ENCODE results near the gene WTAP.

WTAP gene

DNA sequence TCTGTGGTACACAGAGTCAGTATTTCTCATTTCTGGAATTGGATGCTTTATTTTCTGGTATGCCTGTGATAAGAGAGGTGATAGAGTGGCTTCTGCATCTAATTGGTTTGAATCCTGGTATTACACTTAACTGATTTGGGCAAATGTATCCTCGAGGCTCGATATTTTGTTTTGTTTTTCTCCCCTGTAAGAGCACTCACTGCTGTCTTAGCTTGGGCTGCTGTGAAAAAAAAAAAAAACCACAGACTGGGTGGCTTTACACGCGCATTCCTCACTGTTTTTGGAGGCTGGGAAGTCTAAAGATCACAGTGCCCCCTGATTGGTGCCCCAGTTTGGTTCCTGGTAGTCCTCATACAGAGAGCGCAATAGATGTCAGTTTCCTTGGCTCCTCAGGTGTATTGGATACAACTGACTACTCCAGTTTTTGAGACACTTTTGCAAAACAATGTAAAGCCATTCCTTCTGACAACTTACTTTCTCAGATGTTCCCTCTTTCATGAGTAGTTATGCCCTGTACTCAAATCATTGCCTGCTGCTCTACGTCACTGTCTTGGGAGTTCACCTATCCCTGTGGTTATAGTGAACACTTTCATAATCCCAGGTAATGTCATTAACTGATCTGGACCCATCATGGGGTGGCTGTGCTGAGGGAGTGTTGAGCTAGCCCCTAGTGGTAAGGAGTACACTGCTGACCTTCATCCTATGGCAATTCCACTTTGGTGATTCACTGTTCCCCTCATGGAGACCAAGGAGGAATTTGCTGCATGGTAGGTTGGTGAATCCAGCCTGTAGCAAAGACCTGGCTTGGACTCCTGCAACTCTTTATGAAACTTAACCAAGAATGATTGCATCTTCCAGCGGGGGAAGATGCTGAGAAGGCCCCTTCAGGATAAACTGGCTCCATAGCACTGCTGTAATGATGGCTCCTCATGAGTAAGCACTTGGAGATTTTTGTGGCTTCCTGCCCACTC, 31.0 kb downstream of the WTAP start:
- DNase-seq (ENCODE audit: low spot score): no peak
- H3K4me3 ChIP-seq: no peak overlapping the region

GRCh38 chr6:159759645-159760044, 32.3 kb downstream of the WTAP start:
- H3K4me3 ChIP-seq: no peak overlapping the region
- no peak overlapping the region for H3K27ac ChIP-seq
- TF ChIP-seq, protein P1, sequence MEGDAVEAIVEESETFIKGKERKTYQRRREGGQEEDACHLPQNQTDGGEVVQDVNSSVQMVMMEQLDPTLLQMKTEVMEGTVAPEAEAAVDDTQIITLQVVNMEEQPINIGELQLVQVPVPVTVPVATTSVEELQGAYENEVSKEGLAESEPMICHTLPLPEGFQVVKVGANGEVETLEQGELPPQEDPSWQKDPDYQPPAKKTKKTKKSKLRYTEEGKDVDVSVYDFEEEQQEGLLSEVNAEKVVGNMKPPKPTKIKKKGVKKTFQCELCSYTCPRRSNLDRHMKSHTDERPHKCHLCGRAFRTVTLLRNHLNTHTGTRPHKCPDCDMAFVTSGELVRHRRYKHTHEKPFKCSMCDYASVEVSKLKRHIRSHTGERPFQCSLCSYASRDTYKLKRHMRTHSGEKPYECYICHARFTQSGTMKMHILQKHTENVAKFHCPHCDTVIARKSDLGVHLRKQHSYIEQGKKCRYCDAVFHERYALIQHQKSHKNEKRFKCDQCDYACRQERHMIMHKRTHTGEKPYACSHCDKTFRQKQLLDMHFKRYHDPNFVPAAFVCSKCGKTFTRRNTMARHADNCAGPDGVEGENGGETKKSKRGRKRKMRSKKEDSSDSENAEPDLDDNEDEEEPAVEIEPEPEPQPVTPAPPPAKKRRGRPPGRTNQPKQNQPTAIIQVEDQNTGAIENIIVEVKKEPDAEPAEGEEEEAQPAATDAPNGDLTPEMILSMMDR (IDR thresholded peaks at IDR 0.05): no peak
- DNase-seq (ENCODE audit: low spot score): no peak

More for the DNA sequence above, 31.0 kb downstream of the WTAP start:
- H3K27ac ChIP-seq: no peak overlapping the region
- TF ChIP-seq, protein P1 (IDR thresholded peaks at IDR 0.05): no peak

GRCh38 chr6:159760602-159761057, 33.3 kb downstream of the WTAP start:
- H3K4me3 ChIP-seq: no peak overlapping the region
- no peak for DNase-seq (ENCODE audit: low spot score)
- H3K27ac ChIP-seq: peak overlapping the region; percentile 21 to 93
- TF ChIP-seq, protein P1 (IDR thresholded peaks at IDR 0.05): no peak

GRCh38 chr6:159761129-159761872, 34.0 kb downstream of the WTAP start:
- DNase-seq (ENCODE audit: low spot score): peak; percentile 77
- peak overlapping the region; percentile 74 for H3K4me3 ChIP-seq
- peak overlapping the region; percentile 93 to 94 for H3K27ac ChIP-seq
- TF ChIP-seq, protein P1 (IDR thresholded peaks at IDR 0.05): no peak

DNA sequence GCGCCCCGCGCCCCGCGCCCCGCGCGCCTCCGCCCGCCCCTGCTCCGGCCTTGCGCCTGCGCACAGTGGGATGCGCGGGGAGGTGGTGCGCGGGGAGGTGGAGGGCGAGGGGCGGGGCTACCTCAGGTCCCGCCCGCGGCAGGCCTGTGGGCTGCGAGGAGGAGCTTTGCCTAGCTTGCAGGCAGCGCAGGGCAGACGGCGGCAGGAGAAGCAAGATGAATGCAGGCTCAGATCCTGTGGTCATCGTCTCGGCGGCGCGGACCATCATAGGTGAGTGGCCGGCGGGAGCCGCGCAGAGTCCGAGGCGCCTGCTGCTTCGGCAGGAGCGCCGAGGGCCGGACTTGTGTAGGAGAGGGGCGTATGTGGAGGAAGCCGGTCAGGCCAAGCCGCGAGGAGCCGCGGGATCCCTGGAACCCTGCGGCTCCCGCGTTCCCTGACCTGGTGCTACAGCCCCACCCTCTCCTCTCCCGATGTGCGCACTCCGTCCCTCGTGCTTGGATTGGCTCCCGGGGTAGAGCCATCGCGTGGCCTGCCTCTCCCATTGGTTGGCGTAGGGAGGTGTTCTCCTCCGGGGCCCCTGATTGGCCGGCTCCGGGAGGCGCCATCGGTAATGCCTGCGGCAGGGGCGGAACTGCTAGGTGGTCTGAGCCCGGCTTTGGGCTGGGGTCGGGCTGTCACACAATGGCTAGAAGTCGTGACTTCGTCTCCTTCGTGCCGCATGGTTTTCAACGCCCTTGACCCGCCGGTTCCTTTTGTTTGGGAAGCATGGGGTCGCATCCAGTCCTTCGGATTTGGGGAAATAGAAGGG, 34.8 kb downstream of the WTAP start, which contains the start of gene ACAT2:
TSS of gene ACAT2 (plus strand) at position 173 of the 808 bp plus-strand sequence. CDS start at position 216, 43 bp downstream.
- TF ChIP-seq, protein P1 (IDR thresholded peaks at IDR 0.05): no peak
- DNase-seq (ENCODE audit: low spot score): peak; percentile 98
- H3K4me3 ChIP-seq: peak within 1 kb of the TSS; percentile 74
- H3K27ac ChIP-seq: peak within 1 kb of the TSS; percentile 93 to 94

DNA sequence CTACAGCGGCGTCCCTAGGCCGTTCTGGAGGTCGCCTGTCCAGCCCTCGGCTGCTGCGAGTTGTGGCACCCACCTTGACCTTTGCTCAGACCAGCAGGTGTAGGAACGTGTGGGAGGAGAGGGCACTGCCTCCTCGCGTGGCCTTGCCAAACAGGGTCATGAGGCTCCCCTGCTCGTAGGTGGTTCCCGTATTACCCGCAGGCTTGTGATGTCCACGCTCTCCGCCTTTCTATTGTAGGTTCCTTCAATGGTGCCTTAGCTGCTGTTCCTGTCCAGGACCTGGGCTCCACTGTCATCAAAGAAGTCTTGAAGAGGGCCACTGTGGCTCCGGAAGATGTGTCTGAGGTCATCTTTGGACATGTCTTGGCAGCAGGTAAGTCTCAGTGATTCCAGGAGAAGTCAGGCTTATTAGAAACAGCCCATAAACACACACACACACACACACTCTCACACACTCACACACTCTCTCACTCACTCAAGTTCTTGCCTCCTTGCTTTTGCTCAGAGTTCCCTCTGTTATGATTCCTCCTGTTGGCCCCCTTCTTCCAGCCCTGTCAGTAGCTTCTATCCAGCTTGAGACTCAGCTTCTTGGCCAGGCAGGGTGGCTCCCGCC, 35.5 kb downstream of the WTAP start:
- DNase-seq (ENCODE audit: low spot score): no peak
- peak overlapping the region; percentile 74 for H3K4me3 ChIP-seq

More for the DNA sequence above, 35.5 kb downstream of the WTAP start:
- TF ChIP-seq, protein P1 (IDR thresholded peaks at IDR 0.05): no peak
- peak overlapping the region; percentile 93 to 94 for H3K27ac ChIP-seq

Measured in coronary artery (tissue), 2 donors.